ENCODE results near the gene UQCC5.

UQCC5 gene

DNA sequence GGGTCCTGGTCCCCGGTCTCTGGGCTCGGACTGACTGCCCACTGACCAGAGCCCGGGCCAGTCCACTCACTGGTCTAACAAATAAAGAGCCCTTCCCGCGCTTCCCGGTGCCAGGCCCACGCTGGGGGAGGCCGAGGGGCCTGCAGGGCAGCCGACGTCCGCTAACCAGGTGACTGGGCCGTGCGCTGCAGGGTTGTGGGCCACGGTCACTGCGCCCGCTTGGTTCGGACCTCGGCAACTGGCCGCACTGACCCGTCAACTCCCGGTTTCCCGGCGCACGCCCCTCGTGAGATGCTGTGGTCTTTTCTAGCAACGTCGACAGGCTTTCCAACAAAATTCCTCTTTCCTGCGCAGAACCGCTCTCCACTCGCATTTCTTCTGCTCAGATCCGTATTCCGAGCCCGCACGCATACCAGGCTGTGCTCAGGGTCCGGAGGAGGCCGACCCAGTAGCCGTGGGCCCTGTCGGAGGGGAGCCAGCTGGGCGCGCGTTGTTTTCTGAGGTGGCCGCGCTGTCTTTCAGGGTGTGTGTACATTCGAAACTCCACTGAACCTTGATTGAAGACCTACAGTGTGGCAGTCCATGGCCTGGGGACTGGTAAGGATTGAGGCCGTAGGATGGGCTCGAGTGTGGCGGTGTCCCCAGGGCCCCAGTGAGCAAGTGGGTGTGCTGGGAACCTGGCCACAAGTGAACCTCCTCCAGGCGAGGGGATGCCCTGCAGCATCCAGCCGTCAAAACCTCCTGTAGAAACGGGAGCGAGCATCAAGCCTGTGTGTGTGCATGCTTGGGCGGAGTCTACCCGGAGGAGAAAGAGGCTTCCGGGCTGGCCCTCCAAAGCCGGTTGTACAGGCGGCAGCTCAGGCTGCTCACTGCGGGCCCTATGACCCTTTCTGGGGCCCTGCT lies 1.9 kb upstream of the UQCC5 start:
- peaks cover 72% of the 10 kb centered on the region for H3K4me1 Mint-ChIP-seq
- H3K27ac Mint-ChIP-seq, result peak overlapping the region; percentile 85
- DNase-seq, result no peak
- peaks cover 20% of the 10 kb centered on the region for H3K36me3 Mint-ChIP-seq (ENCODE audit: low read depth)
- no peaks in the 10 kb centered on the region for H3K27me3 Mint-ChIP-seq (ENCODE audit: low read depth, poor library complexity)
- TF ChIP-seq, protein P1, sequence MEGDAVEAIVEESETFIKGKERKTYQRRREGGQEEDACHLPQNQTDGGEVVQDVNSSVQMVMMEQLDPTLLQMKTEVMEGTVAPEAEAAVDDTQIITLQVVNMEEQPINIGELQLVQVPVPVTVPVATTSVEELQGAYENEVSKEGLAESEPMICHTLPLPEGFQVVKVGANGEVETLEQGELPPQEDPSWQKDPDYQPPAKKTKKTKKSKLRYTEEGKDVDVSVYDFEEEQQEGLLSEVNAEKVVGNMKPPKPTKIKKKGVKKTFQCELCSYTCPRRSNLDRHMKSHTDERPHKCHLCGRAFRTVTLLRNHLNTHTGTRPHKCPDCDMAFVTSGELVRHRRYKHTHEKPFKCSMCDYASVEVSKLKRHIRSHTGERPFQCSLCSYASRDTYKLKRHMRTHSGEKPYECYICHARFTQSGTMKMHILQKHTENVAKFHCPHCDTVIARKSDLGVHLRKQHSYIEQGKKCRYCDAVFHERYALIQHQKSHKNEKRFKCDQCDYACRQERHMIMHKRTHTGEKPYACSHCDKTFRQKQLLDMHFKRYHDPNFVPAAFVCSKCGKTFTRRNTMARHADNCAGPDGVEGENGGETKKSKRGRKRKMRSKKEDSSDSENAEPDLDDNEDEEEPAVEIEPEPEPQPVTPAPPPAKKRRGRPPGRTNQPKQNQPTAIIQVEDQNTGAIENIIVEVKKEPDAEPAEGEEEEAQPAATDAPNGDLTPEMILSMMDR (IDR thresholded peaks at IDR 0.05), result no peak
- peak overlapping the region; percentile 84 for H3K4me3 Mint-ChIP-seq
- H3K9me3 Mint-ChIP-seq, result no peaks in the 10 kb centered on the region

DNA sequence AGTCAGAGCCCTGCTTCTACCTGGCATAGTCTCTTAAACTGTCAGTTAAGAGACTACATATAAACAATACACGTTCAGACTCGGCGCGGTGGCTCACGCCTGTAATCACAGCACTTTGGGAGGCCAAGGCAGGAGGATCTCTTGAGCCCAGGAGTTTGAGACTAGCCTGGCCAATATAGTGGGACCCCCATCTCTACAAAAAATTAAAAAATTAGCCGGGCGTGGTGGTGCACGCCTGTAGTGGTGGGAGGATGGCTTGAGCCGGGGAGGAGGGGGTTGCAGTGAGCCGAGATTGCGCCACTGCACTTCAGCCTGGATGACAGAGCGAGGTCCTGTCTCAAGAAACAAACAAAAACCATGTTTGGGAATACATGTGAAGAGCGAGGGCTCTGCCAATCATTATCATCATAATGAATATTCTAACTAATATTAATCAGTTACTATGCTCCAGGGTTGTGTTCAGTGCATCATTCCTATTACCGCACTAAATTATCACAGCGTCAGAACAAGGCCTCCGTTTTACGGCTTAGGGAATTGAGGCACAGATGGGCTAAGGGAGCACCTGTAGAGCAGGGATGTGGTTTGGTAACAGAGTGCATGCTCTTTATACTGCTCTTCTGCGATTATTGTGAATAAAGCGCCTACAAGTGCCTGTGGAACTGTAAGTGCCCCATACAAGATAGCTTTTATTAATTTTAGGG lies 844 bp upstream of the UQCC5 start:
- Mint-ChIP-seq H3K27me3 (ENCODE audit: low read depth, poor library complexity) (no peaks in the 10 kb centered on the region), H3K36me3 (ENCODE audit: low read depth) (peaks cover 18% of the 10 kb centered on the region), H3K27ac (no peak overlapping the region), H3K4me3 (peak overlapping the region; percentile 84), H3K4me1 (peaks cover 63% of the 10 kb centered on the region), H3K9me3 (no peaks in the 10 kb centered on the region)
- TF ChIP-seq, protein P1 (IDR thresholded peaks at IDR 0.05), result no peak
- DNase-seq, result no peak

DNA sequence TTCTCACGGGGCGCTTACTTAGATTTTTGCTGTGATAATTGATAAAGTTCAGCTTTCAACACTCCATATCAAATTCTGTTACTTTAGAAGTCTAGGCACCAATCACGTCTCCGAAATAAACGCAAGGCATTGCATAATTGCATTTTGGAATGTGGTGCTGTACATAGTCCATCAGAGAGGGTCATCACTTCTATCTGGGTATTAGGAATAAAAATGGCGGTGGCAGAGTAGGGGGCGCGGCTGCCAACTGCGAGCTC lies 365 bp upstream of the UQCC5 start:
- no peaks in the 10 kb centered on the region for H3K27me3 Mint-ChIP-seq (ENCODE audit: low read depth, poor library complexity)
- TF ChIP-seq, protein P1 (IDR thresholded peaks at IDR 0.05), result no peak
- H3K9me3 Mint-ChIP-seq, result no peaks in the 10 kb centered on the region
- H3K27ac Mint-ChIP-seq, result no peak overlapping the region
- H3K36me3 Mint-ChIP-seq (ENCODE audit: low read depth), result peaks cover 18% of the 10 kb centered on the region
- H3K4me1 Mint-ChIP-seq, result peaks cover 63% of the 10 kb centered on the region
- DNase-seq, result no peak
- H3K4me3 Mint-ChIP-seq, result peak overlapping the region; percentile 69

DNA sequence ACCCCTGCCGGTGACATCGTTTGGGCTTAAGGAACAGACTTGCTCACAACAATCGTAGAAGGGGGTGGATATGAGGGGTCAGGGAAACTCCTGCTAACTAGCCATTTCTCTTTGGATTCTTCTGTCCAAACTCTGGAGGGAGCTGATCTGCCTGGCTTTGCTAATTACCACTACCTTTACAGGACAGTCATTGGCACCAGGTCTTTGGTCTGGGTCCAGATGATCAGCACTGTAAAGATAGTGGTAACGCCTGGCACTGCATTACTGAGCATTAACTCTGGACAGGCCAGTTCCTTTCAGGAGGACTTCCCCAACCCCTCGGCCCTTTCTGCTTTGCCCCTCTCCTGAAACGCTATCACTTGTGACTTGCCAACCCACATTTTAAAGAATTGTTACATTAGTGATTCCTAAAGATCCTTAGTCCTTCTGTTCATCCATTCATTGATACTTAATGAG lies 788 bp downstream of the UQCC5 start:
- Mint-ChIP-seq H3K9me3 (no peaks in the 10 kb centered on the region), H3K27me3 (ENCODE audit: low read depth, poor library complexity) (no peaks in the 10 kb centered on the region), H3K4me1 (peaks cover 57% of the 10 kb centered on the region), H3K4me3 (peak overlapping the region; percentile 99), H3K36me3 (ENCODE audit: low read depth) (peaks cover 29% of the 10 kb centered on the region), H3K27ac (peak overlapping the region; percentile 100)
- TF ChIP-seq, protein P1 (IDR thresholded peaks at IDR 0.05), result no peak
- DNase-seq, result no peak

DNA sequence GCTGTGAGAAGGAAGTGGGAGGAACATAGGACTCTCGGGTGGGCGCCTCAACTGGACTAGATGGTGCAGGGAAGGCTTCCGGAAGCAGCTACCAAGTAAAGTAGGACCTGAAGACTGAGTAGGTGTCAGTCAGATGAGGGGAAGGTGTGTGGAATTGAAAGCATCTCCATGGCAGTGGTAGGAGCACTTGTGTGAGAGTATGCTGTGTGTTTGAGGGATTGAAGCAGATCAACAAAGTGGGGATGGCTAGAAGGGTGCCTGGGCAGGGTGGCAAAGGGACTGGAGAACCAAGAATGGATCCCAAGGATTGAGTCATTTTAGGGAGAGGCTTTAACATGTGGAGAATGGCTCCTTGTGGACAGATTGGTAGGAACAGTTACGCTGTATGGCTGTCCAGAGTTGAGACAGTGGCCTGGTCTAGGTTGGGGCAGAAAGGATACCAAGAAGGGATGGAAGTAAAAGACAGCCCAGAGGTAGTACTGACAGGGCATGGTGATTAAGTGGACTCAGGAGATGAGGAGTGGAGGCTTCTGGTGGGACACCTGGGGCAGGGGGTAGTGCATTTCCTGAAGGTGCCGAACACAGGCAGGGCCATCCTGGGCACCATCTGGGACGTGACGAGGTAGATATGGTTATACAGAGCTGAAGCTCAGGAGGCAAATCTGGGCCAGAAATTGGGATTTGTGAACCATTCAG lies 1.5 kb downstream of the UQCC5 start:
- no peak for DNase-seq
- peaks cover 29% of the 10 kb centered on the region for H3K36me3 Mint-ChIP-seq (ENCODE audit: low read depth)
- TF ChIP-seq, protein P1 (IDR thresholded peaks at IDR 0.05), result no peak
- no peak overlapping the region for H3K27ac Mint-ChIP-seq
- H3K9me3 Mint-ChIP-seq, result no peaks in the 10 kb centered on the region
- H3K4me1 Mint-ChIP-seq, result peaks cover 52% of the 10 kb centered on the region
- no peaks in the 10 kb centered on the region for H3K27me3 Mint-ChIP-seq (ENCODE audit: low read depth, poor library complexity)
- peak overlapping the region; percentile 99 for H3K4me3 Mint-ChIP-seq
